Peyer's patch (tissue), 4 donors: Measurements from ENCODE around the gene CMTM4. TPM values are rescaled to one million over a fixed set of nuclear protein-coding genes. Genes with fewer than 3 reads are reported as not detected.

Source experiments
- DNase-seq, 3 donors: peaks; one replicate each; pipeline ENCODE4 v3.0.0-alpha.2; 2017 to 2019
- H3K27ac ChIP-seq, 4 donors: fragments of 200-600 bp; sonication (generic); one replicate each; pipeline ENCODE4 v1.5.1; 2016 to 2019
- H3K27me3 ChIP-seq, 2 donors: fragments of 200-600 bp; sonication (generic); one replicate each; pipeline ENCODE4 v1.5.1; 2019
- H3K36me3 ChIP-seq, 3 donors: fragments of 200-600 bp; sonication (generic); one replicate each; pipeline ENCODE4 v1.5.1; 2016 to 2019
- H3K4me1 ChIP-seq, 4 donors: fragments of 200-600 bp; sonication (generic); one replicate each; pipeline ENCODE4 v1.5.1; 2016 to 2019
- H3K4me3 ChIP-seq, 4 donors: fragments of 200-600 bp; sonication (generic); 1 replicate in 3 of 4; 2 replicates in 1 of 4; pipeline ENCODE4 v1.5.1; 2016 to 2019; ENCODE audit warnings: mild to moderate bottlenecking in 1 of 4
- H3K9me3 ChIP-seq, 4 donors: fragments of 200-600 bp; sonication (generic); one replicate each; pipeline ENCODE4 v1.5.1; 2016 to 2019; ENCODE audit warnings: mild to moderate bottlenecking in 1 of 4
- CTCF ChIP-seq, 6 experiments: fragments of 450-650 bp in 4 of 6; fragments of 200-600 bp in 2 of 6; sonication (generic) in 1 of 6; IDR thresholded peaks; one replicate each; pipeline ENCODE4 v1.5.1; 2017 to 2019; ENCODE audit warnings: antibody characterized with exemption in 6 of 6, mild to moderate bottlenecking in 3 of 6, moderate library complexity in 1 of 6
- POLR2A ChIP-seq, 2 donors: fragments of 450-650 bp; IDR thresholded peaks; one replicate each; pipeline ENCODE4 v1.5.1; 2017; ENCODE audit warnings: antibody characterized with exemption in 2 of 2, mild to moderate bottlenecking in 2 of 2, moderate library complexity in 2 of 2
- total RNA-seq, 4 donors: library from RNA; depleted of rRNA; stranded (reverse); fragments of >200 nt; gene quantifications; one replicate each; pipeline ENCODE4 v1.1.0, GENCODE V29; 2016

Gene CMTM4
- total RNA-seq, 4 donors from 2014 or later = 33.8 to 116 (median 101) TPM

GRCh38 chr16:66649636-66650205 lies 46.8 kb downstream of the CMTM4 start:
- Histone ChIP-seq H3K27me3 (no peaks in the 10 kb centered on the region), H3K4me1 (peaks cover 0 to 9% (median 0%) of the 10 kb centered on the region in 4 donors), H3K9me3 (no peaks in the 10 kb centered on the region), H3K27ac (no peak overlapping the region), H3K36me3 (no peaks in the 10 kb centered on the region), H3K4me3 (no peak overlapping the region)
- TF ChIP-seq POLR2A (IDR thresholded peaks at IDR 0.05) (no peak), CTCF (IDR thresholded peaks at IDR 0.05) (no peak)
- peak in 1 of 3 donors; percentile 50 for DNase-seq

- Histone ChIP-seq H3K4me1 (peaks cover 0 to 9% (median 0%) of the 10 kb centered on the region in 4 donors), H3K27ac (no peak overlapping the region)
Observed at GRCh38 chr16:66649167-66649566, 47.4 kb downstream of the CMTM4 start.

DNA sequence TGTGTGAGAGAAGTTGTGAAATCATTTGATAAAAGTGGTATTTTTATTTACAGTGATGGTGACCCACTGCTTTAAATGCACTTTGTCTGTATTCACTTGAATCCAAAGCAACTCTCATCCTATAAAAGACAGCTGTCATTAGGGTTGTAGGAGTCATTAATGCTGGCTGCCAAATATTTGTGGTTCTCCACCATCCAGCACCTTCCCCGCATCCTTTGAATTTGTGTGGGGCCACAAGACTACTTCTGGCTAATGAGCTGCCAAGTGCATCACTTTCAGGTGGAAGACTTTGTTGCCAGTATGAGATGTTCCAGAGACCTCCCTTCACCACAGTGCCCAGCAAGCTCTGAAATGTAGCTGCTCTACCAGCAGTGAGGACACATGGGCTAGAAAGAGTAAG lies 48.7 kb downstream of the CMTM4 start:
- Histone ChIP-seq H3K36me3 (no peaks in the 10 kb centered on the region), H3K4me1 (peaks cover 0 to 9% (median 0%) of the 10 kb centered on the region in 4 donors), H3K9me3 (no peaks in the 10 kb centered on the region), H3K27ac (no peak overlapping the region), H3K4me3 (no peak overlapping the region), H3K27me3 (no peaks in the 10 kb centered on the region)
- no peak for DNase-seq
- TF ChIP-seq CTCF (IDR thresholded peaks at IDR 0.05) (no peak), POLR2A (IDR thresholded peaks at IDR 0.05) (no peak)

More at GRCh38 chr16:66649167-66649566, 47.4 kb downstream of the CMTM4 start:
- TF ChIP-seq POLR2A (IDR thresholded peaks at IDR 0.05) = no peak
- no peak for TF ChIP-seq CTCF (IDR thresholded peaks at IDR 0.05)
- no peaks in the 10 kb centered on the region for H3K27me3 ChIP-seq
- no peaks in the 10 kb centered on the region for H3K9me3 ChIP-seq
- H3K36me3 ChIP-seq = no peaks in the 10 kb centered on the region
- no peak for DNase-seq
- H3K4me3 ChIP-seq = no peak overlapping the region

DNA sequence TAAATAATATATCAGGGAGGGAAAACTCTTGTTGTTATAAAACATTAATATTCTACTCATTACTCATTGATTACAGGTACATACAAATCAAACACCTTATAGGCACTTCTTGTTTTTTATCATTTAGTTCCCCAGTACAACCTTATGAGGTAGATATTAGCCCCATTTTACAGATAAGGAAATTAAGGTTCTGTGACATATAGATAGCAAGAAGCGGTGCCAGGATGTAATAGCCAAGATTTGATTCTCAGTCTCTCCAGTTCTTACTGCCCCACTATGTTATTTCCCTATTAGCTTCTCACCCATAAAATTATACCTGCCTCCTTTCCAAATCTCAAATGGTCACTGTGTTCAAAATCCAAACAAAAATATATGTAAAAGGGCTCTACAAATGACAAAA lies 55.2 kb downstream of the CMTM4 start:
- Histone ChIP-seq H3K27ac (no peak overlapping the region), H3K27me3 (no peaks in the 10 kb centered on the region), H3K36me3 (no peaks in the 10 kb centered on the region), H3K4me1 (no peaks in the 10 kb centered on the region), H3K9me3 (no peaks in the 10 kb centered on the region), H3K4me3 (no peak overlapping the region)
- TF ChIP-seq POLR2A (IDR thresholded peaks at IDR 0.05) (no peak), CTCF (IDR thresholded peaks at IDR 0.05) (no peak)
- DNase-seq = no peak

DNA sequence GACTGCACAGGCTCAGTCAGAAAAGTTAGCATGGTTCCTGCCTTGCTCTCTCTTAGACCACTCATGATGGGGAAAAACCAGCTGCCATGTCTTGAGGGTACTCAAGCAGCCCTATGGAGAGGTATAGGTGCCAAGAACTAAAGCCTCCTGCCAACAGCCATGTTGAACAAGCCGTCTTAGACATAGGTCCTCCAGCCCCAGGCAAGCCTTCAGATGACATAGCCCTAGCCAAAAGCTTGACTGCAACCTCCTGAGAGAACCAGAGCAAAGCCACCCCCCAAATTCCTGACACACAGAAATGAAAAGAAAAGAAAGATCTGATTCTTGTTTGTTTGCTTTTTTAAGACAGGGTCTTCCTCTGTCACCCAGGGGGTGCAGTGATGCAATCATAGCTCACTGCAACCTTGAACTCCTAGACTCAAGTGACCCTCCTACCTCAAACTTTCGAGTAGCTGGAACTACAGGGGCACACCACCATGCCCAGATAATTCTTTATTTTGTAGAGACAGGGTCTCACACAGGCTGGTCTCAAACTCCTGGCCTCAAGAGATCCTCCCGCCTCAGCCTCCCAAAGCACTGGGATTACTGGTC lies 55.7 kb downstream of the CMTM4 start:
- Histone ChIP-seq H3K9me3 (no peaks in the 10 kb centered on the region), H3K4me1 (no peaks in the 10 kb centered on the region), H3K27ac (no peak overlapping the region), H3K4me3 (no peak overlapping the region), H3K36me3 (no peaks in the 10 kb centered on the region), H3K27me3 (no peaks in the 10 kb centered on the region)
- TF ChIP-seq POLR2A (IDR thresholded peaks at IDR 0.05) = no peak
- no peak for TF ChIP-seq CTCF (IDR thresholded peaks at IDR 0.05)
- DNase-seq = no peak
